HG03442 (cell line): ENCODE results near the gene CDCA8.
A peak's percentile ranks its signal among the peaks of the same experiment; 100 is the strongest.

ENCODE experiments used
- ATAC-seq: cut with Tn5 transposase; IDR thresholded peaks from one replicate; pipeline ENCODE4 v1.9.1; 2021; ENCODE audit warnings: mild to moderate bottlenecking, moderate library complexity; ENCODE audit not compliant: unreplicated experiment

Gene CDCA8

DNA sequence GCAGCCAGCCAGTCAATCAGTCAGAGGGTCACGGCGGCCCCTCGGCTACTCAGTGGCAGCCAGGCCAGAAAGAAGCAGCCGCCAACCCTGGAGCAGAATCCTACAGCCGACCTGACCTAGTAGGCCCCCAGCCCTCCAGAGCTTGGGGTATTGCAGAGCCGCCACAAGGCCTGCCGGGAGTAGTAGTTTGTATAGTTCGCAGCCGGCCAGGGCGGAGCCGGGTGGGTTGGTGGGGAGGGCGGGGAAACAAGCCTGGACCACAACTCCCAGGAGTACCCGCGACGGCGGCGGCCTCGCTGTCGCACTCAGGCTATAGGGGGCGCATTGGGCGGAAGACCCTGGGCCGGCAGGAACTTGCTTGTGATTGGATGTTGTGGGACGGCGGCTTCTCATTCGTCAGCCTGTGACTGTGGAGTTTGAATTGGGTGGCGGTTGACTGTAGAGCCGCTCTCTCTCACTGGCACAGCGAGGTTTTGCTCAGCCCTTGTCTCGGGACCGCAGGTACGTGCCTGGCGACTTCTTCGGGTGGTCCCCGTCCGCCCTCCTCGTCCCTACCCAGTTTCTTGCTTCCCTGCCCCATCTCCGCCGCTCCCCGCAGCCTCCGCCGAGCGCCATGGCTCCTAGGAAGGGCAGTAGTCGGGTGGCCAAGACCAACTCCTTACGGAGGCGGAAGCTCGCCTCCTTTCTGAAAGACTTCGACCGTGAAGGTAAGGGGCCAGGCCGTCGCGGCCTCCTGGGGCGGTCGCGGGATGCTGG is at the start of gene CDCA8:
CDCA8 (plus strand) TSS at position 439 of the 756 bp plus-strand sequence; CDS start at position 614, 175 bp downstream.
- ATAC-seq = peak; percentile 79

DNA sequence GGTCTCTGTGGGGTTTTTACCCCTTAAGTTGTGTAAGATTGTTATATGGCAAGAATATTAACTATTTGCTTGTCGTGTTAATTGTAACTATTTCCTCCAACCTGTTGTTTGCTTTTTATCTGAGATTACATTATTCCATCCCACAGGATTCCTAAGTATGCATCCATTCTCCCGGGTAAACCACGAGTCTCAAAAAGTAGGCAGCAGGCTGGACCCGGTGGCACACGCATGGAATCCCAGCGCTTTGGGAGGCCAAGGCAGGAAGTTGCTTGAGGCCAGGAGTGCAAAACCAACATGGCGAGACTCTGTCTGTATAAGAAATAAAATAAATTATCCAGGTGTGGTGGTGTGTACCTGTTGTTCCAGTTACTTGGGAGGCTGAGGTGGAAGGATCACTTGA is 45.0 kb upstream of the CDCA8 start:
- ATAC-seq = no peak

DNA sequence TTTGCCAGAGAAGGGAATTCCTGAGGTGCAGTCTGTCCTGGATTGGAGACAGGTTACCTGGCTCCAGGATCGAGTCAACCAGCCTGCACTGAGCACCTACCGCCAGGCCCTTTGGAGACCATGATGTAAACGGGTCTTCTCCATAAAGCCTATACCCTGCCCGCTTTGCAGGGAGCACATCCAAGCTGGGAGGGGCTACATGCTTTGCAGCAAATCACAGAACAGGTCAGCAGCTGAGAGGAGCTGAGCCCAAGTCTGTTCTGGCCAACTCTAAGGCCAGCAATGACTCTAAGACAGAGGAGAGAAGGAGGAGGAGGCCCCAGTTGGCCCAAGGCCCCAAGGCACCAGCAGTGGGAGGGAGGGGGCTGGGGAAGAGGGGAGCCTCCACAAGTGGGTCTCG is 42.1 kb upstream of the CDCA8 start:
- ATAC-seq = no peak

DNA sequence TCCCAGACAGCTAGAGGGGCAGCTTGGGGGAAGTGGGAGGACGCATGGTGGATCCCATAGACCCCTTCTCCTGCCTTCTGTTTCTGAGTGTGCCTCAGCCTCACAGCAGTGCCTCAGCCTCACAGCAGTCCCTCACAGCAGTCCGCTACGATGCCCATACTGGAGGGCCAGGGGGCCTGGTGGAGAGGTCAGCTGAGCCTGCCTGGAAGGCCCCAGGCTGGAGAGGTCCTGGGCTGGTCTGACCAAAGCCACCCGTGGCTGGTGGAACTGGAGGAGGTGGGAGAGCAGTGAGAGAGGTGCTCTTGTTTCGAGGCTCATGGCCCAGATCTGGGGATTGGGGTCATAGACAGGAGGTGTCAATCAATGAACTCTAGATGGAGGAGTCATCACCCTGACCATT is 41.6 kb upstream of the CDCA8 start:
- ATAC-seq = no peak

DNA sequence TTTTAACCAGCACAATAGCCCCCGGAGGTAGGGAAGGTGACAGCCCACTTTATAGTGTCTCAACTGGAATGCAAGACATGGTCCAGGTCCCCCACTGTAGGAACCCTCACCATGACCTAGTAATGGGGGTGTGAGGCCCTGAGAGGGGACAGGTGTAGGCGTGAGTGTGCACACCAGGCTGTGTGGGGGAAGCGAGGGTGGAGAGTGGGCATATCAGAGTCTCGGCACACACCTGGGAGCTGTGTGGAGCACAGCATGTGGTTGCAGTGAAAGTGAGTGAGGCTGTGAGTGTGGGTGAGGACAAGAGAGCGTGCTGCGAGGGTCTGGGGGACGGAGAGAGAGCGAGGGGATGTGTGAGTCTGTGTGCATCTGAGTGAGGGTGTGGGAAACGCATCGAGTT is 40.5 kb upstream of the CDCA8 start:
- no peak for ATAC-seq

DNA sequence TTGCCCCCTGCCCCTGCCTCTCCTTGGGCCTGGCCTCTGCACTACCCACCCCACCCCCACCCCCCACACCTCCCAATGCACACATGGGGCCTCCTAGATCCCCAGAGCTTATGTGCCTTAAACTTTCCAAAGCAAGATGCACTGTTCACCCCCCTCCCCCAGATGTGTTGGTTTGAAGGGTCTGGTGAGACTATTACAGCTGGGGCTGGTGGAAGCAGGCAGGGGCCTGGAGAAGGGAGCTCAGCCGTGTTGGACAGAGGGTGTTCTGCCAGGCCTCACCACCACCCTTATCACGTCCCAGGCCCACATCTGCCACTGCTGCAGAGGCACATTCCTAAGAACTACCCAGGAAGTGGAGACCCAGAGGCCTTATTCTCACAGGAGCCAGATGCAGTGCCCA is 39.3 kb upstream of the CDCA8 start:
- ATAC-seq = no peak

DNA sequence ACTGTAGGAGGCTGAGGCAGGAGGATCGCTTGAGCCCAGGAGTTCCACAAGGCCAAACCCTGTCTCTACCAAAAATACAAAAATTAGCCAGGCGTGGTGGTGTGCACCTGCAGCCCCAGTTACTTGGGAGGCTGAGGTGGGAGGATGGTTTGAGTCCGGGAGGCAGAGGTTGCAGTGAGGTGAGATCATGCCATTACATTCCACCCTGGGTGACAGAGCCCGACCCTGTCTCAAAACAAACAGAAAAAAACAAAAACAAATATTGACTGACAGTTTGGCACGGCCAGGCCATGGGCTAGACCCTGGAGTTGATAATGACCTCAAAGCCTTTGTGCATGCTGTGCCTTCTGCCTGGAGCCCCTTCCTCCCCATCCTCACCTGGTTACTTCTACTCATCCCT is 38.4 kb upstream of the CDCA8 start:
- no peak for ATAC-seq

DNA sequence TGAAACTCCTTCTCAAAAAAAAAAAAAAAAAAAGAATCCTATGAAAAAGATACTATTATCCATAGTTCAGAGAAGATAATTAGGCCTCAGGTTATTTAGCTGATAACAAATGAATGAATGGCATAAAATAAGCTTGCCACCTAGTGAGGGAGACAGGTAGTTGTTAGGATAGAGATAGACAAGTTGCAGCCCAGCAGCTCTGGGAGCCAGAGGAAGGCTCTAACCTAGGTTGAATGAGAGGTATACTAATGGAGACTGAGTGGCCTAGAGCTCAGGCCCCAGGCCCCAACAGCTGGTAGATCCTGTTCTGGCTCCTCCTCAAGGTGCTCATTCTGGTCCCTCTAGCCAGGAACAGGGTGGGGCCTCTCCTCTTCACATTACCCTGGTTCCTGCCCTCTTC is 37.0 kb upstream of the CDCA8 start:
- ATAC-seq = no peak

DNA sequence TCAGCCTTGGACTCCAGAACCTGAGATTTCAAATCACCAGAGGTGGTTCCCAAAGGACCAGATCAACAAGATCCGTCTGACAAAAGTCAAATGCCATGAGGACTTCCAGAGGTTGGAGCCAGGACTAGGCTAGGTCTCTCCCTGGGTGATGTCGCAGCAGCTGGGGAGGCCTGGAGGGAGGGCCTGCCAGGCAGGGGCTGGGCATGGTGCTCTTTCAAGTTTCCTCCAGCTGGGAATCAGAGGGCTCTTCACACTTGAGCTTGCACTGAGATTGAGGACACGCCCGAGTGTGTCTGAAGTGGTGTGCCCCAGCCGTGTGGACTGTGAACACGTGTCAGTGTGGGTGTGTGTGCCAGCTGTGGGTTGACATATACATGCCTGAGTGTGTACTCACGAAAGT is 36.3 kb upstream of the CDCA8 start:
- no peak for ATAC-seq

DNA sequence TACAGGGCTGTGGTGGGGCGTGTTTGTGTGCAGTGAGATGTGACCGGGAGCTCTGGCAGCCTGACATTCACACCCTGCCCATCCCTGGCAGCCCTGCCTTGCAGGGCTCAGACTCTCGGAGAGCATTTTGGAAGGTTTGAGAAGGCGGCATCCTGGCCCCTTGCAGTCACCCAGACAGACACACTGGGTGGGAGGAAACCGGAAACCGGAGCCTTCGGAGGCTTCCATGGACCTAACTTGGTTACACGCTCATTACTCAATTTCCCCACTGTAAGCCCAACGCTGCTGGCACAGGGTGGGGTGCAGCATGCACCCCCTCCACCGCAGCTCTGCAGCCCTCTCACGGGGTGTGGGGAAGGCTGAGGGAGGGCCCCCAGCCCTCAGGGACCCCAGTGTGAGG is 35.4 kb upstream of the CDCA8 start:
- ATAC-seq = no peak

DNA sequence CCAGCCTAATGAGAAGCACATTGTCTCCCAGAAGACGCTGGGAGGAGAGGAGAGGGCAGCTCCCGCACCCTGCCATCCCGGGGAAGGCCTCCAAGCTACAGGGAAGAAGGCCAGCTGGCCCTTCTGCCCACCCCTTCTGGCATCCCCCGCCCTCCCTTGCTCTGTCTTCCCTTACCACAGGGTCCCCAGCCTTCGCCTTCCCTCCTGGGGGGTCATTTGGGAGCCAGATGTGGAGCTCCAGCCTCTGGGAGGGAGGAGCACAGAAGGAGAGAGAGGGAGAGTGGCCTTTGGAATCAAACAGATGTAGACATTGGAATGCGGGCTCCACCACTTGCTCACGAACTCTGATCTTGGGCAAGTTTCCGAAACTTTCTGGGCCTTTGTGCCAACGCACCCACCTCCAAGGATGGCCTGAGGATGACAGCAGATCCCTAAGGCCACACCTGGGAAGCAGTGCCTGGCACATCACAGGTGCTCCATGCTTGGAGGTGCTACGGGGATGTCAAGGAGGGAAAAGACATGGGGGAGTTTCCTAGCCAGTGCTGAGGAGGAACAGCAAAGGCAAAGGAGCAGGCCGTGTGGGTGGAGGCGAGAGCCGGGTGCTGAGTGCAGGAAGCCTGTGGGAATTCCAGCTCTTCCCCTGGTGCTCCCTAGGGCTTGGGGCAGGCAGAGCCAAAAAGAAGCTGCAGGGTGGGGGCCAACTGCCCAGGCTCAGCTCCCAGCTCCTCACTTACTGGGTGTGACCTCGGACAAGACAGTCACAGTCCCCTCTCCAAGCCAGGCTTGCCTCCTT is 34.5 kb upstream of the CDCA8 start:
- ATAC-seq = no peak

DNA sequence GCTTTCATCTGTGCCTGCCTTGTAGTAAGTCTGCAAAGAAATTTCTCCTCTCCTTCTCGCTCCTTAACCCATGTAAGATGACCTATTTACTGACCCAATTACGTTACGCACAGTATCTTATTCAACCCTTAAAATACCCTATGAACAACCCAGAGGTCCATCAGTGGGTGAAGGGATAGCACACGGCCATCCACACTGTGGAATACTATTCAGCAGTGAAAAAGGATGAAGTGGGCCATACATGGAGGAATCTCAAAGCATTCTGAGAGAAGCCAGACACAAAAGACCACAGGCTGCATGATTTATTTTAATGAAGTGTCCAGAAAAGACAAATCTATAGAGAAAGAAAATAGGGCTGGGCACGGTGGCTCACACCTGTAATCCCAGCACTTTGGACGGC is 33.8 kb upstream of the CDCA8 start:
- no peak for ATAC-seq

DNA sequence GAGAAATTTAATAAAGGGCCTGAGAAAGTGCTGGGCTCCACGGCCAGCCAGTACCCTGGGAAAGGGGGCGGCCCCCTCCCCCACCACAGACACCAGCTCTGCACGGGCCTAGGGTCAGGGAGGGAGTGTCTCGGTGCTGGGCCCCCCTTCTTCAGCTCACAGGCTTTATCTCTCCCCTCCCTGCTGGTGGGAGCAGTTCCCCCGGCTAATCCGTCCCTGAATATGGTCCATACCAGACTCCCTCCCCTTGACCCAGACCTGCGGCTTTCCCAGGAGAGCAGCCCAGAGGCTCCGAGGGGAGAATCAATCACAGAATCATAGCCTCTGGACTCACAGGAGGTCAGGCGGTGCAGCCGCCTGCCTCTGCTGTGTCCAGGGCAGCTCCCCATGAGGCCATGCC is 31.7 kb upstream of the CDCA8 start:
- no peak for ATAC-seq

DNA sequence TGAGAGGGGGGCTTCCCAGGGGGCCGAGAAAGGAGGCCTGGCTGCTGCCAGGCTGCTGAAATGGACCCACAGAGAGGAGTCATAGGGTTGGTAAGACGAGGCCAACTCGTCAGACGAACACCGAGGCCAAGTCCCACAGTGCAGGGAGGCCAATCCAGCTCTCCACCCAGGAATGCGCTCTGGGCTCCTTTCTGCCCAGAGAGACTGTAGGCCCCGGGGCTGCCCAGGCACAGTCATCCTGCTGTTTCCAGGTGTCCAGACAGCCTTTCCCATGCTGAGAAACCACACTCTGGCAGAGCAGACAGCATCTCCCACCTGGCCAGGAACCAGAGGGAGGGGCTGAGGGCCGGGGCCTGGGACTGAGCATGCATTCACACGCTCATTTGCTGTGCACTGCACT is 30.9 kb upstream of the CDCA8 start:
- no peak for ATAC-seq

DNA sequence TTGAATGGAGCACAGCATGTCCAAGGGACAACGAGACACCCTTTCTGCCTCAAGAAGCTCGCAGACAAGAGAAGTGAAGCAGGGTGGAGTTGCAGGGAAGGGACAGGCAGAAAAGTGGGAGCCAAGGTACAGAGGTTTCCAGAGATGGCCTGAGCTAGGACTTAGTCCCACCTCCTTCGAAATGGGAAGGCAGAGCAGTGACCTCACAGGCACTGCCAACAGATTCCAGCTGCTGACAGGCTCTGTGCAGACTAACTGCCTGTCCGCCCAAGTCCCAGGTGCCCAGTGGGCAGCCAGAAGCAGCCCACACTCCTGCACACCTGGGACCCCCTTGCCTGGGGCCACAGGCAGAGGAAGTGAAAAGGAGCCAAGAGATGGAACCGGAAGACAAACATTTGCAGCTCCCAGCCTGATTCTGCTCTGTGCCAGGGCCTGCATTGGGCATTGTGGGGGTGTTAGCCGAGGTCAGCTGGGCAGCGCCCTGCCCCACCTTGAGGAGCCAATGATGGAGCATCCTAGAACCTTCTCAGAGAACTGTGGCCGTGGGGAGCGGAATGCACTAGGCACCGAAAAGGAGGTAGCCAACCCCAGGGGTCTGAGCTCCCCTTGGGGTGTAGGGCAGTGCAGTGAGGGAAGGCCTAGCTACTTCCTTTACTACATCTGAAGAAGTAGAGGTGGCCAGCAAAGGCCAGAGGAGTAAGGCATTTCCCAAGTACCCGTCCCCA is 30.1 kb upstream of the CDCA8 start:
- ATAC-seq = no peak

DNA sequence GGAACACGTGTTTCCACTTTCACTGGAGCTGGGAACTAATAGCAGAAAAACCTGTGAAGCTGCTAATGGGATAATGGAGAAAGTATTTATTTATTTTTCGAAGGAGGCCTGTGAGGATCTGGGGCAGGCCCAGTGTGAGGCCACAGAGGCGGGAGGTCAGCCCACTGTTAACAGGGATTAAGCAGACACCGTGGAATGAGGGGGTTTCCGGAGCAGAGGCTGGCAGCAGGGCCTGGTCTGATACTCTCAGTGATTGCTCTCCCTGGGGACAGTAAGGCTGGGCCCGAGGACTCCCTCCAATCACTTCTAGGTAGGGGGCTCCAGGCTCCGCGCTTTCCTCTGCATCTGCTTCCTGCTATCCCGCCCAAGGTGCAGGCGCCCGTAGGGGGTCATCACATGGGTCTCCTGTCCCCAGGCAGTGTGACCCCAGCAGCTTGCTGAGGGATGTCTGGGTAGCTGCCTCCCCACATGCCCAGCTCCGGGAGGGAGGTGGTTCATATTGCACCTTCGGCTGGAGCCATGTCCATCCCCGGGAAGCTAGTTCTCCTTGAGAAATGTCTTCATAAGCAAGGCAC is 28.8 kb upstream of the CDCA8 start:
- no peak for ATAC-seq

DNA sequence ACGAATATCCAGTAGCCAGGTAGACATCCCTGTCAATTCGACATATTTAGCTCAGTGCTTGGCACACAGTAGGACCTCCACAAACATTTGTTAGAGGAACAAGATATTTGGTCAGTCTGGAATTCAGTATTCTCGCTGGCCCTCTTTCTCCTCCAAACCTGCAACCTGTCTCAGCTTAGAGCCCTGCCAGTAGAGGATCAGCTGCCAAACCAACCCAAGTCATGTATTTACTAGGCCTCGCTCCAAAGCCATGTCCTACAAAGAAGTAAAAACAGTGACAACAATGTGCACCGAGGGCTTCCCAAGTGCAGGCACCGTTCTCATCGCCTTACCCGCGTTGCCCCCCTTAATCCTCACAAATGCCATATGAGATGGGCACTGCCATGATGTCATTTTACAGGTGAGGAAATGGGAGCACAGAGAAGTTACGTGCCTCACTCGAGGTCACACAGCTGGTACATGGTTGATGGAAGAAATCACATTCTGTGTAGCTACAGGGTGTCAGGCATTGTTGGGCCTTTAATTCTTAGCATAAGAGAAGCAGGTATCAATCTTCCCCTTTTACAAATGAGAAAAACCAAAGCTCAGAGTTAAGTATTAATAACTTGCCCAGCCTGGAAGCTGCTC is 26.0 kb upstream of the CDCA8 start:
- no peak for ATAC-seq

DNA sequence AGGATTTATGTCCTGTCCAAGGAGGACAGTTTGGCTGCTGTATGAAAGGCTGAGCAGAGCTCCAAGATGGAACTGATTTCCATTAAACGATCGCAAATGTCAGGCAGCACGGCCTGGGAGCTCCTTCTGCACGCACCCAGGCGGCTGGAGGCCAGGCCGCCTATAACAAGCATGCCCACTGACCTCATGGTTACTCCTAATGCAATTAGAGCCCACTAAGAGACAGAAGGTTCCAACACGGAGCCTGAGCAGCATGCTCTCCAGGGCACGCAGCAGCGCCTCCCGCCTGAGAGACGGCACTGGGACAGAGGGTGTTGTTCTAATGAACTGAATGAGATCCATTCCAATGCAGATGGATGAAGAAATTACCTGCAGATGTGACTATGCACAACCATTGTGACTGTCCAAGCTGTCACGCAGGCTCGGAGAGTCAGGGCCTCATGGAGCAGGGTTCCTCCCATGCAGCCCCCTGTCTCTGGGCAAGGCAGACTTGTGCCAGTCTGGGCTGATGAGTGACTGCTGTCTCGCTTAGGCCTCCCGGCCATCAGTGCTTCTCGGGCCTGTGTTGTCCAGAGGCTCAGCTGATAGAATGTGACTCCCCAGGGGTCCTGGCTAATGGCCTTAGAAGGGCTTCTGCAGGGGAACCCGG is 25.2 kb upstream of the CDCA8 start:
- ATAC-seq = no peak

DNA sequence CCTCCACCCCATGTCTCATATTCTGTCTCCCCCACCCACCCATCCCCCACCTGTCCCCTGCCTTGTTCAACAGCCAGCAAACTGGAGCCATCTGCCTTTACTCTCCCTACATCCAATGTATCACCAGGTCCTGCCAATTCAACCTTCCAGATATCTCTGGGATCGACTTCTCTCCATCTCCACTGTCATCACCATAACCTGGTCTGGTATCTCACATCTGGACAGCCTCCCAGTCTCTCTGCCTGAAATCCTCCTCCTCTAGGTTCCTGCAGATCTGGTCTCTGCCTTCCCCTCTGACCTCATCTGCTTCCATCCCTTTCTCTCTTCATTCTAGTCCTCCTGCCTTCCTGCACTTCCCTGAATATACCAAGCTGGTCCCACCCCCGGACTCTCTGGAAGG is 22.2 kb upstream of the CDCA8 start:
- ATAC-seq = no peak

DNA sequence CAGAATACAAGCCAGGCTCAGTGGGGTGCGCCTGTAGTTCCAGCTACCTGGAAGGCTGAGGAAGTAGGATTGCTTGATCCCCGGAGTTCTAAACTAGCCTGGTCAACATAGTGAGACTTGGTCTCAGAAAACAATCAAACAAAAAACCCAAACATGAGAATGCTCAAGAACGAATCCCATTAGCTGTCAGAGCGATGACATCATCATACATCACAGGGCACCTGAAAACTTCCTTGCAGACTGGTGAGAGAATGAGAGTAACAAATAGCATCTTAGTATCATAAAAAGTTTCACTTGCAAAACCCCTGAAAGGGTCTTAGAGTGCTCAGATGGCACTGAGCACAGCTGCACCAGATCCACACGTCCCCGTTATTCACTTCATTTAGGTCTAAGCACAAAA is 21.1 kb upstream of the CDCA8 start:
- no peak for ATAC-seq
